Adrenal gland (tissue), 12 donors: ENCODE results near the gene PTPMT1. TPM values are rescaled to one million over a fixed set of nuclear protein-coding genes. Genes with fewer than 3 reads are reported as not detected.

Source experiments
- DNase-seq, 7 donors: peaks; one replicate each; pipeline ENCODE4 v3.0.0-alpha.2; 2019 to 2020
- H3K27ac ChIP-seq, 5 donors: fragments of 200-600 bp; sonication (generic) in 4 of 5; 1 replicate in 3 of 5; 2 replicates in 2 of 5; pipeline versions ENCODE4 v1.5.1 to v1.8.0; 2016 to 2020; ENCODE audit warnings: mild to moderate bottlenecking in 1 of 5
- H3K27me3 ChIP-seq: fragments of 200-600 bp; 2 replicates; pipeline ENCODE4 v1.8.0; 2021
- H3K36me3 ChIP-seq, 2 donors: fragments of 200-600 bp; replicated peaks in 1 of 2; 1 replicate in 1 of 2; 2 replicates in 1 of 2; pipeline versions ENCODE4 v1.5.1 to v1.8.0; 2018 to 2022
- H3K4me1 ChIP-seq, 2 donors: fragments of 200-600 bp; replicated peaks in 1 of 2; 1 replicate in 1 of 2; 2 replicates in 1 of 2; pipeline versions ENCODE4 v1.5.1 to v1.8.0; 2018 to 2021
- H3K4me3 ChIP-seq, 4 donors: fragments of 200-600 bp; sonication (generic) in 3 of 4; one replicate each; pipeline ENCODE4 v1.5.1; 2016 to 2018
- H3K9me3 ChIP-seq, 3 donors: fragments of 200-600 bp; sonication (generic) in 1 of 3; replicated peaks in 1 of 3; 1 replicate in 2 of 3; 2 replicates in 1 of 3; pipeline versions ENCODE4 v1.5.1 to v1.8.0; 2016 to 2021
- CTCF ChIP-seq, 6 experiments: fragments of 450-650 bp in 4 of 6; fragments of 200-600 bp in 2 of 6; sonication (generic) in 1 of 6; IDR thresholded peaks; 1 replicate in 5 of 6; 2 replicates in 1 of 6; pipeline versions ENCODE4 v1.5.1 to v1.8.0; 2016 to 2021; ENCODE audit warnings: antibody characterized with exemption in 6 of 6, mild to moderate bottlenecking in 2 of 6, moderate library complexity in 1 of 6
- POLR2A ChIP-seq, 2 donors: fragments of 450-650 bp; IDR thresholded peaks; one replicate each; pipeline ENCODE4 v1.6.1; 2017; ENCODE audit warnings: antibody characterized with exemption in 2 of 2, mild to moderate bottlenecking in 2 of 2, moderate library complexity in 1 of 2
- WGBS, 4 donors: extraction: QIAGEN DNeasy Blood & Tissue Kit in 2 of 4; methylation state at CpG; one replicate each; pipeline versions ENCODE4 v1.1.5 to v1.1.7; 2013 to 2017; 5-methylcytosine and 5-hydroxymethylcytosine counted together
- intact Hi-C, 2 donors: fragments of 100-400 bp; cut with DNase I; formaldehyde crosslinking; loops; one replicate each; pipeline versions ENCODE4 v1.14.1 to v1.15.0; 2022 to 2023
- polyA plus RNA-seq, 3 donors: library from polyadenylated mRNA; stranded (reverse); fragments of 200-250 nt in 2 of 3; fragments of 350-450 nt in 1 of 3; fragmentation: Illumina TruSeq in 1 of 3; extraction: RNeasy Lipid Tissue Mini Kit (QIAGEN cat#74804) in 1 of 3; gene quantifications; one replicate each; pipeline ENCODE4 v1.2.3, GENCODE V29; 2013 to 2014
- total RNA-seq, 9 donors: library from RNA; depleted of rRNA in 4 of 9; stranded (reverse); fragments of >200 nt in 4 of 9; fragments of 120-200 nt in 1 of 9; fragmentation: NEBNext Ultra II Directional in 1 of 9; extraction: Animal tissue kit (Norgen Biotek cat#: 25700) in 1 of 9; gene quantifications; one replicate each; pipeline versions ENCODE4 v1.1.0 to v1.2.4, GENCODE V29; 2013 to 2023
- donor health status: healthy with polysubstance abuse.
- donor health status: Bipolar disorder and iron deficiency.
- donor health status: DM: yes; HTN: yes; CAD: no.
- donor health status: DM: no; HTN: no; CAD: no.
- donor health status: DM: no; HTN: no; CAD: no.
- donor health status: DM: yes; HTN: yes; CAD: no.

PTPMT1 gene
- total and polyA plus RNA-seq, 12 donors = 52.1 to 180 (median 85.6) TPM

DNA sequence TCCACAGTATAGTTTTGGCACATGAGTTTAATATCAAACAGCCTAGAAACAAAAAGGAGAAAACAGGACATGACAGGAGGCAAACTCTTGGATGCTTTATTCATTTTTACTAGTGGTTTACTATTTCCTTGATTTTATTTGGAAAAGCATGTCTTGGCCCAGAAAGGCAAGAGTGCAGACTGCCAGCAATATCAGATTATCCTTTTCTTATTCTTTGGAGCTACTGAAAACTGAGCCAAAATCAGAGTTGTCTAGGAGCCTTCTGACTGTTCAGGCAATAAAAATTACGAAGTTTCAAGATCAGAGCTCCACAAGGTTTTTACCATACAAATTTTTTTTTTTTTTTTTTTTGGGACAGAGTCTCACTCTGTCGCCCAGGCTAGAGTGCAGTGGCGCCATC is 28.5 kb upstream of the PTPMT1 start:
- Histone ChIP-seq H3K36me3 (no peaks in the 10 kb centered on the region), H3K9me3 (no peaks in the 10 kb centered on the region), H3K4me1 (peaks cover 42 to 78% of the 10 kb centered on the region in 2 donors), H3K27ac (no peak overlapping the region), H3K27me3 (no peaks in the 10 kb centered on the region), H3K4me3 (no peak overlapping the region)
- intact Hi-C loops = no loop called here
- no peak for TF ChIP-seq CTCF (IDR thresholded peaks at IDR 0.05)
- no peak for TF ChIP-seq POLR2A (IDR thresholded peaks at IDR 0.05)
- DNase-seq = no peak
- WGBS, 4 donors = 46 to 55% (median 54%) methylated on average over 3 of the region's 3 CpGs

- Histone ChIP-seq H3K36me3 (no peaks in the 10 kb centered on the region), H3K27me3 (no peaks in the 10 kb centered on the region), H3K4me3 (no peak overlapping the region), H3K27ac (peak overlapping the region in 2 of 5 donors; percentile 24 to 57), H3K9me3 (no peaks in the 10 kb centered on the region), H3K4me1 (peaks cover 29 to 57% of the 10 kb centered on the region in 2 donors)
- intact Hi-C loops = no loop called here
- WGBS, 4 donors = 79 to 87% (median 81%) methylated on average over 10 of the region's 10 CpGs
- DNase-seq = peak in 1 of 7 donors; percentile 31
- no peak for TF ChIP-seq CTCF (IDR thresholded peaks at IDR 0.05)
- no peak for TF ChIP-seq POLR2A (IDR thresholded peaks at IDR 0.05)
Measured at GRCh38 chr11:47538741-47539565, 26.4 kb upstream of the PTPMT1 start.

DNA sequence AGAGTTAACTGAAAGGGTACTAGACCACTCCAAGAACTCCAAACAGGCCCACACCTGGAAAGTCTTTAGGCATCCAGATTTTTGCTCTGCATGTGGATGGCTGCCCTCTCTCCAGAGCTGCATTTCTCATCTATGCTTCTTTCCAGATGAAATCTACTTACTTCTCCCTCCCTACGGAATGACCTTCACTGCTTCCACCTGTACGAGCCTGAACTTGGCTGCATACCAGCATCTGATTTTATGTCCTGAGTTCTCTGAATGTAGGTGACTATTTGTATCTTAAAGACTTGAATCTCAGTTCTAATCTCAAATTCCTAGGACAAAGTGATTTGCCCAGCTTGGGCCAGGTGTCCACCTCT is 25.7 kb upstream of the PTPMT1 start:
- Histone ChIP-seq H3K4me1 (peaks cover 29 to 50% of the 10 kb centered on the region in 2 donors), H3K27ac (peak overlapping the region in 2 of 5 donors; percentile 24 to 57), H3K27me3 (no peaks in the 10 kb centered on the region), H3K4me3 (no peak overlapping the region), H3K9me3 (no peaks in the 10 kb centered on the region), H3K36me3 (no peaks in the 10 kb centered on the region)
- DNase-seq = no peak
- no peak for TF ChIP-seq CTCF (IDR thresholded peaks at IDR 0.05)
- intact Hi-C loops = no loop called here
- WGBS, 4 donors = 25 to 45% (median 41%) methylated on average over 2 of the region's 2 CpGs

GRCh38 chr11:47541070-47541469 is 24.3 kb upstream of the PTPMT1 start:
- intact Hi-C loops = no loop called here
- no peak for TF ChIP-seq POLR2A (IDR thresholded peaks at IDR 0.05)
- no peak for TF ChIP-seq CTCF (IDR thresholded peaks at IDR 0.05)
- Histone ChIP-seq H3K27me3 (no peaks in the 10 kb centered on the region), H3K27ac (no peak overlapping the region), H3K36me3 (no peaks in the 10 kb centered on the region), H3K4me3 (no peak overlapping the region), H3K4me1 (peaks cover 29 to 46% of the 10 kb centered on the region in 2 donors), H3K9me3 (no peaks in the 10 kb centered on the region)
- DNase-seq = no peak
- 92 to 100% (median 96%) methylated on average over 2 of the region's 2 CpGs for WGBS, 4 donors
